Mammary epithelial cell (primary cell): ENCODE measurements around the gene LRRC2.

Experiments used
- CTCF ChIP-seq, 2 donors: IDR thresholded peaks in 1 of 2; conservative IDR thresholded peaks in 1 of 2; 2 replicates each; pipeline ENCODE4 v1.5.1; 2011 to 2012; ENCODE audit warnings: inconsistent platforms in 2 of 2, low read length in 2 of 2, mild to moderate bottlenecking in 2 of 2, control low read depth in 1 of 2, low read depth in 1 of 2; ENCODE audit not compliant: insufficient read depth in 1 of 2; ENCODE audit errors: extremely low read depth in 1 of 2
- EZH2 ChIP-seq: IDR thresholded peaks from 2 replicates; pipeline ENCODE4 v1.6.1; 2012; ENCODE audit warnings: low read length, inconsistent platforms, borderline replicate concordance

- TF ChIP-seq EZH2: no peak
- TF ChIP-seq CTCF (conservative IDR thresholded peaks at IDR 0.05 in 1 of 2, IDR thresholded peaks at IDR 0.05 in 1 of 2; ENCODE audit: extremely low read depth in 1 of 2, insufficient read depth in 1 of 2, low read depth in 1 of 2, low read length in 2 of 2): no peak
These were observed 16.6 kb downstream of the LRRC2 start for GRCh38 chr3:46549408-46549904.
